GM18909 (cell line): ENCODE data around the gene PRR36.

ENCODE experiments used
- ATAC-seq: cut with Tn5 transposase; IDR thresholded peaks from one replicate; pipeline ENCODE4 v1.9.1; 2021; ENCODE audit warnings: mild to moderate bottlenecking; ENCODE audit not compliant: unreplicated experiment, poor library complexity

Gene PRR36

DNA sequence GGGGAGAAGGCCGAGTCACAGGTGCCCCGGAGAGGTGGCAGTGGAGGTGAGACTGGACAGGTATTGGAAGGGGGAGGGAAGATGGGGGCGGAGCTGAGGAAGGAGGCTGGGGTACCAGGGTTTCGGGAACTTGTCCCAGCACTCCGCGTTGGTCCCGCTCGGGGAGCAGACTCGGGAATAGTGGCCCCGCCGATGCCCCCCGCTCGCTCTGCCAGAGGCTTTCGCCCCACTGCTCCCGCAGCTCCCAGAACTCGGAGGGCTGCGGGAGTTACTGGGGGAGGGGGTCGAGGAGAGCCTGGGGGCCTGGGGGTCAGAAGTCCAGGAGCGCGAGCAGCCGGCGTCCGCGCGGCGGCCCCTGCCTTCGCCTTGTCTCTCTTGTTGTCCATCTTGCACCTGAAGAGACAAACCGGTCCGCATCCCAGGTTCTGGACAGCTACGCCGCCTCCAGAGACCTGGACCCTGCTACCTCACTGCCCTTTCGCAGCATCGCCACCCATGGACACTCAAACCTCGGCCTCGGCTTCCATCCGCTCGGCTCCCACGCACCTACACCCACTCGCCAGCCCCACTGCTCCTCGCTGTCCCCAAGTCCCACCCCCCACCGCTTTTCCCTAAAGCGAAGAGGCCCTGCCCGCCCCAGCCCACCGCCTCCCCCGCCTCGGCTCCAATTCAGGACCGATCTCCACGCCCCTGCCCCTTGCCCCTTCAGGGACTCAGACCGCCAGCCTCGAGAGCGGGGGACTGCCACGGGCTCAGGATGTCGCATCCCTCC lies 700 bp downstream of the PRR36 start:
- ATAC-seq, result no peak

DNA sequence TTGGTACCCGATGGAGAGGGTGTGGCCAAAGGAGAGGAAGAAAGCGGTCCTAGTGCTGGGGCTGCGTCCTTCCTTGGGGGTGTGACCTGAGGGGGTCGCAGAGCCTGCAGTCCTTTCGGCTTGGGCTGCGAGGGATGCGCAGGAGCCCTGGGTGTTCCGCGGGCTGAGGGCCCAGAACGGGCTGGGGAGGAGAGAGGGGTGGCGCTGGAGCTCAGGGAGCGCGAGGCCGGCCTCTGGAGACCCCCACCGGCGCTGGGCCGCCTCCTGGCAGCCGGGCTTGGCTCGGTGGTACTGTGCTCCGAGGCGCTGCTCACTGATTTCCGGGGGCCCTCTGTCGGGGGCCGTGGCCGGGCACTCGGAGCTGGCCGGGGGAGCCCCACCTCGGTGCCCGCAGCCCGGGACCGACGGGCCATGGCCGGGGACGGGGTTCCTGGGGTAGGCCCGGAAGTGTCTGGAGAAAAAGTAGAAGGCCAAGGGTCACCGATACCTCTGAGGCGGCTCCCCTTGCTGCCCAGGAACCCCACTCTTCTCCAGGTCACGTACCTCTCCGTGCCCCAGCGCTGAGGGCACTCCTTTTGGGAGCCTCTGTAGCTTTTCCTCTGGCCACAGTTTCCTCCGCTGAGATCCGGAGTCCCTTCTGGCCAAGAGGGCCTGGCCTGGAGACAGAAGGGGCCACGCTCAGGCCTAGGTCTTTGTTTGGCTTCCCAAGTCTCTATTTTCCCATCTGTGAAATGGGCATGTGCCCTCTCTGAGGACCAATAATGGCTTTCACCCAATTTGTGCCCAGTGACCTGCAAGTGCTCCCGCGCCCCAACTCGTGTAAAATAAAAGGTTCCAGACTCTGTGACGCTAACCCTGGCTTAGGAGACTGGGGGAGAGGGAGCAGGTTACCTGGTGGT lies 1.6 kb downstream of the PRR36 start:
- no peak for ATAC-seq

DNA sequence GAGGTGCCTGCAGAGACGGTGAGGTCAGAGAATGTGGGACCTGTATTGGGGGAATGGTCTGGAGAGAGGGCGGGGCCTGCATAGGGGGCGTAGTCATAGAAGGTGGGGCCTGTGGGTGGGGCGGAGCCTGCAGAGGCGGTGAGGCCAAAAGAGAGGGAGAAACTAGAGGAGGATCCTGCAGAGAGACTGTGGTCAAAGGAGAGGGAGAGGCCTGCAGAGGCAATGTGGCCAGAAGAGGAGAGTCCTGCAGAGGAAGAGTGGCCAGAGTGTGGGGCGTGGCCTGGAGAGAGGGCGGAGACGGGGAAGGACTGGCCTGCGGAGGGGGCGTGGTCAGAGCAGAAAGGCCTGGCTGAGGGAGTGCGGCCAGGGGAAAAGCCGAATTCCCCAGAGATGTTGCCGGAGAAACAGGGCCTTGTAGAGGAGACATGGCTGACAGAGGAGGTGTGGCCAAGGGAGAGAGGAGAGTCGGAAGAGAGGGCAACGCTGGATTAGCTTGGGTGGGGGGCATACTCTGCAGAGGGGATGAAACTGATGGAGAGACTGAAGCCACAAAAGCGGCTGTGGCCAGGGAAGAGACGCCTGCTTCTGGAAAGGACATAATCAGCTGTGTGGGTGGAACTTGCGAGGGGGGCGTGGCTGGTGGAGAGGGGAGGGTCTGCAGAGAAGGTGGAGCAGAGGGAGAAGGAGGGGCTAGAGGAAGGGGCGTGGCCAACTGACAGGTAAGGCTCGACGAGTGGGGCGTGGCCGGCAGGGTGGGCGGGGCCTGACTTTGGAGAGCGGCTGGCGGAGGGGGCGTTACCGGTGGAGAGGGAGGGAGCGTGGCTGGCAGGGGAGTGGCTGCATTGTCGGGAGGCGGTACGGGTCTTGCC lies 2.5 kb downstream of the PRR36 start:
- no peak for ATAC-seq

DNA sequence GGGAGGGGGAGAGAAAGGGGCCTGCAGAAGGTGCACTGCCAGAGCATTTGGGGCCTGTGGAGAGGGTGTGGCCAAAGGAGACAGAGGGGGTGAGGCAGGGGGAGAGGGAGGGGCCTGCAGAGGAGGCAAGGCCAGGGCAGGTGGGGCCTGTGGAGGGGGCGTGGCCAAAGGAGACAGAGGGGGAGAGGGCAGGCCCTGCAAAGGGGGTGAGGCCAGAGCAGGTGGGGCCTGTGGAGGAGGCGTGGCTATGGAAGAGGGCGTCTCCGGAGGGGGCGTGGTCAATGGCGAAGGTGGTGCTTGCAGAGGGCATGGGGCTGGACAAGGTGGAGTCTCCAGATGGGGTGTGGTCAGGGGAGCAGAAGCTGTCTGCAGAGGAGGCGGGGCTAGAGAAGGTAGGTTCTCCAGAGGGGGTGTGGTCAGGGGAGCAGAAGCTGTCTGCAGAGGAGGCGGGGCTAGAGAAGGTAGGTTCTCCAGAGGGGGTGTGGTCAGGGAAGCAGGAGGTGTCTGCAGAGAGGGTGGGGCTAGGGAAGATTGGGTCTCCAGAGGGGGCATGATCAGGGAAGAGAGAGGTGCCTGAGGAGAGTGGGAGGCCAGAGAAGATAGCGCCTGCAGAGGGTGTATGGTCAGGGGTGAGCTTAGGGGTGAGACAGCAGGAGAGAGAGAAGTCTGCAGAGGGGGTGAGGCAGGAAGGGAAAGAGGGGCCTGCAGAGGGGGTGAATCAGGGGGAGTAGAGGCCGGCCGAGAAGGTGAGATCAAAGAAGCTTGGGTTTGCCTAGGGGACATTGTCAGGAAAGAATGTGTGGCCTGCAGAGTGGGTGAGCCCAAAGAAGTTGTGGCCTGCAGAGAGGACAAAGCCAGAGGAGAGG lies 3.4 kb downstream of the PRR36 start:
- ATAC-seq, result no peak

DNA sequence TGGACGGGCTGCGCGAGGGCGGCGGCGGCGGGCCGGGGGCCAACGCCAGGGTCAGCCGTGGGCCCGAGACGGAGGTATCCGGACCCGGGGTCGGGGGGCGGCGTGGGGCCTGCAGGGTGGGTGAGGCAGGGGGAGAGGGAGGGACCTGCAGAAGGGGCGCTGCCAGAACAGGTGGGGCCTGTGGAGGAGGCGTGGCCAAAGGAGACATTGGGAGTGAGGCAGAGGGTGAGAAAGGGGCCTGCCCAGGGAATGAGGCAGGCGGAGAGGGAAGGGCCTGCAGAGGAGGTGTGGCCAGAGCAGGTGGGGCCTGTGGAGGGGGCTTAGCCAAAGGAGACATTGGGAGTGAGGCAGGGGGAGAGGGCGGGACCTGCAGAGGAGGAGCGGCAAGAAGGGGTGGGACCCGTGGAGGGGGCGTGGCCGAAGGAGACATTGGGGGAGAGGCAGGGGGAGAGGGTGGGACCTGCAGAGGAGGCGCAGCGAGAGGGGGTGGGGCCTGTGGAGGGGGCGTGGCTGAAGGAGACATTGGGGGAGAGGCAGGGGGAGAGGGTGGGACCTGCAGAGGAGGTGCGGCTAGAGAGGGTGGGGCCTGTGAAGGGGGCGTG lies 4.2 kb downstream of the PRR36 start:
- no peak for ATAC-seq

DNA sequence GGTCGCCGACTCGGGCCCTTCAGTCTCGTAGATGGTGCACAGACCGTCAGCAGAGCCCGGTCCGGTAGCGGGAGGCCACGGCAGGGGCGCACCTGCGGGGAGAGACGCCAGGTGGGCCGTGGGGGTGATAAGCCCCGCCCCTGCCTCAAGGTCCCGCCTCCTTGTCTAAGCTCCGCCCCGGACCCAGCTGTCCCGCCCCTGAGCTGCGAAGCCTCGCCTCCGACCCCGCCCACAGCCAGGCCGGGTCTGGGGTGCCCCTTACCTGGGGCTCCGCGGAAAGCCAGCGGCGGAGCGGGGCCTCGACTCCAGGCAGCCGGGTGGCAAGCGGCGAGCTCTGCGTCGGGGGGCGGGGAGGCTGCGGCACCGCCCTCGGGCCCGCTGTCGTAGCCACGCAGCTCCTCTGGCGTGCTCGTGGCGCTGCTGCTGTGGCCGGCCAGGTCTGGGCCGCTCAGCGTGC lies 4.7 kb downstream of the PRR36 start:
- ATAC-seq, result peak; percentile 53

DNA sequence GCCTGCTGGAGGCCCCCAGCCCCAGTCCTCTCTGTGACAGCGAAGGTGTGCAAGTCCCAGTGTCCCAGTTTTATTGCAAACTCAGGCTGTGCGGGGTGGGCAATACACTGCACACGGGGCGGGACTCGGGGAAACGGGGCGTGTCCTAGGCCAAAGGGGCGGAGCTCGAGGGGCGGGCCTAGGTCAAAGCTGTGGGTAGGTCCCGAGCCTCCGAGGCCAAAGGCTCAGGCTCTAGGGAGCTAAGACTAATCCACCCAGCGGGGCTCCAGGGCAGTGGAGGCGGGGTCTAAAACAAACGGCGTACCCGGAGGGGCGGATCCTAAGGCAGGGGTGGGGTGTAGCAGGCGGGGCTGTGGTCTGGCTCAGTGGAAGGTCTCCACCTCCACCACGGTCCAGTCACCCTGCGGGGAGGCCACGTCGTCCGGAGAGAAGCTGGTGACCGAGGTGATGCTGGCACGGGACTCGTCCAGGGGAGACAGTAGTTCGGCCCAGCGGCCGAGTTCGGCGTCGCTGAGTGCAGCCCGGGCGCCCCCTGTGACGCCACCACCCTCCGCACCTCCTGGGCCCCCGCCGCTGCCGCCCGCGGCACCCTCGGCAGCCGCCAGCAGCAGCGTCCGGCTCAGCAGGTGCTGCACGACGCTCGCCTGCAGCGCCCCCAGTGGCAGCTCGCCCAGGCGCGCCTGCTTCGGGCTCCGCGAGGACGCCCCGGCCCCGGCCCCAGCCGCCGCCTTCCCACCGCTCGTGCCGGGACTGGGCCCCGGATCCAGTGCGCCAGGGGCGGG lies 5.3 kb downstream of the PRR36 start:
- peak; percentile 71 for ATAC-seq

DNA sequence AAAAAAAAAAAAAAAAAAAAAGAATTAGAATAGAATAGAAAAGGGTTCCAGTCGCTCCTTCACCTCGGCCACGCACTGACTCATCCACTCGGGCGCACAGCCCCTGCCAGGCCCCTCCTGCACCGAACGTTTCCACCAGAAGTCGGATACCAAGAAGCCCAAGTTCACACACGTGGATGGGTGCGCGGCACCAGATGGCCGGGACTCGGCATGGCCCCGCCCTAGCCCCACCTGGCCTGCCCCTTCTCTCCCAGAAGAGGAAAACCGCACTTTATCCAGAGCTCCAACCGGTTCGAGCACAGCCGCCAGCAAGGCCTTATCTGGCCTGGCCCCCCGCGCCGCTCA lies 5.9 kb downstream of the PRR36 start:
- ATAC-seq, result no peak

DNA sequence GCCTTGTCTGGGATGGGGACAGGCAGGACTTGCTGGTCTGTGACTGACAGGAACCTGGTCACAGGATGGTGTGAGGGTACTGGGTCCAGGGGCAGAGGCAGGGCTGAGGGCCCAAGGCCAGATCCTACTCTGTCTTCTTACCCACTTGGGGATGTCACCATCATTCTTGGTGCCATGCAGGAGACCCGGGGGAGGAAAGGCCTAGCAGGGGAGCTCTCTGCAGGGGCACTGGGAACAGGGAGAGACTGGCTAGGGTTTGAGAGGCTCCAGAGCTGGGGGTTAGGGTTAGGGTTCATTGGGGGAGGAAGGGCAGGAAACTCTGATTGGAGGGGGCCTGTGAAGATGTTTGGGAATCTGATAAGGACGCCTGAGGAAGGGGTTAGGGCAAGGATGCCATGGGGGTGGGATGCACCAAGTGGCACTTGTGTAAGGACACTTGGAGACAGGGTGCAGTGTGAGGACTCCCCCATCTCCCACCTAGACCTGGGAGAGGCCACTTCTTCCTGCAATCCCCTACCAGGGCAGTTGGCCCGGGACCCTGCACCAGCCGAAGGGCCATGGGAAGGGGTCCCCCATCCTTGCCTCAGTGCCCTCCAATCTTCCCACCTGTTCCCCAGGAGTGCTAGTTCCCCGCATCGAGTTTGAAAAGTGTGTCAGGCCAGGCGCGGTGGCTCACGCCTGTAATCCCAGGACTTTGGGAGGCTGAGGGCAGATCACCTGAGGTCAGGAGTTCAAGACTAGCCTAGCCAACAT lies 6.9 kb downstream of the PRR36 start:
- no peak for ATAC-seq

DNA sequence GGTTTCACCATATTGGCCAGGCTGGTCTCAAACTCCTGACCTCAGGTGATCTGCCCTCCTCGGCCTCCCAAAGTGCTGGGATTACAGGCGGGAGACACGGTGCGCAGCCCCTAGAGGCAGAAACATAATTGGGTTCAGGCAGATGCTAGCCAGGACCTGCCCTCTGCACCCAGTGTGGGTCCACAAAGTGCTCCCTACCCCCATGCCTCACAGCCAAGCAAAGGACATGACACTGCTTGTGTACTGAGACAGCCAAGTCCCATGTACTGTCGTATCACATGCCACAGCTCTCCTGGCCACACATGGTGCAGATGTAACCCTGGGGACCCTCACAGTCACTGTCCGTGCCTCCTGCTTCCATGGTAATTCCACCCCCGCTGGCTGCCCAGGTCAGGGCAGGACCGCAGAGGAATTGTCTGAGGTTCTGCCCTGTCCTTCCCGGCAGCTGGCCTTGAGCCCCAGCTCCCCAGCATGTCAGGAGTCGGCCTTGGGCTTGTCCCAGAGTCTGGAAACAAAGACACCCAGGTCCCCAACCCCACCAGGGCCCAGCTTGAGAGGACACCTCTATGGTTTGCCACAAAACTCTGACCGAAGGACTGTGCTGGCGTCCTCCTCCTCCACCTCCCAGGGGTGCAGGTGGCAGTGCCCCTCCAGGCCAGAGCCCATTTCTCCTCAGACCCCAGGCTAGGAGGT lies 7.6 kb downstream of the PRR36 start:
- ATAC-seq, result no peak

DNA sequence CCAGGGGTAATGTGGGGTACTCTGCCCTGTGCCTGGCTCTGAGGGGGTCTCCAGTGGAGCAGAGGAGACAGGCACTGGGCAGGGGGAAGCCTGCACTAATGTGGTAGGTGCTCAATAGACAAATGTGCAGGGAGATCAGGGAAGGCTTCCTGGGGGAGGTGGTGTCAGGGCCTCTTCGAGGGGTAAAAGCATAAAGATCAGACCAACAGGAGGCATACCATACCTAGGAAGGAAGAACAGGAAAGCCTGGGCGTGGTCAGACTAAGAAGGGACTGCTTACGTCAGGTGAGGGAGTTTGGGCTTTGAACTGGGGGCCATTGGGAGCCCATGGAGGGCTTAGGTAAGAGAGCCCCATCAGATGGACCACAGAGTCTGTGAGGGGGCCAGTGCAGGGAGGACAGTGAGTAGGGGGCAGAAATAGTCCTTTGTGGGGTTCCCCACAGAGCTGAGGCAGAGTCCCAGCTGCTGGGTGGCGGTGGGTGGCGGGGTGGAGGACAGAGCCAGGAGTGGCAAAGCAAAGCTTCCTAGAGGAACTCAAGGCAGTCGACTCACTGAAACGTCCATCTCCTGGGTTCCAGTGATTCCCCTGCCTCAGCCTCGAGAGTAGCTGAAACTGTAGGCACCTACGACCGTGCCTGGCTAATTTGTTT lies 8.8 kb downstream of the PRR36 start:
- no peak for ATAC-seq

DNA sequence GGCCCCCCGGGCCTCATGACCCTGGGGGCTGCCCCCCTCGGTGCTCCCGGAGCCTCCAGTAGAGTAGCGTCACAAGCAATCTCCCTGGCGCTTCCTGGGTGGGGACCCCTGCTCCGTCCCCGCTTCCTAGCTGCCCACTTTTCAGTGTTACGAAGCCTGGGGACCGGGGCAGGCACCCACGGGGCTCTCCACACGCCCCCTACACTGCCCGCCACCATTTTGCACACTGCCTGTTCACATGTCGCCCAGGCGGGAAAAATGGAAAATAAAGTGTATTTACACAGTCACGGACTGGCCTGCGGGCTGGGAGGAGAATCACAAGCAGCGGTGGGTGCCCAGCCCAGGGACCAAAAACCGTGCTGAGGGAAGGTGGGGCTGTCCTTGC lies 9.5 kb downstream of the PRR36 start:
- ATAC-seq, result no peak

DNA sequence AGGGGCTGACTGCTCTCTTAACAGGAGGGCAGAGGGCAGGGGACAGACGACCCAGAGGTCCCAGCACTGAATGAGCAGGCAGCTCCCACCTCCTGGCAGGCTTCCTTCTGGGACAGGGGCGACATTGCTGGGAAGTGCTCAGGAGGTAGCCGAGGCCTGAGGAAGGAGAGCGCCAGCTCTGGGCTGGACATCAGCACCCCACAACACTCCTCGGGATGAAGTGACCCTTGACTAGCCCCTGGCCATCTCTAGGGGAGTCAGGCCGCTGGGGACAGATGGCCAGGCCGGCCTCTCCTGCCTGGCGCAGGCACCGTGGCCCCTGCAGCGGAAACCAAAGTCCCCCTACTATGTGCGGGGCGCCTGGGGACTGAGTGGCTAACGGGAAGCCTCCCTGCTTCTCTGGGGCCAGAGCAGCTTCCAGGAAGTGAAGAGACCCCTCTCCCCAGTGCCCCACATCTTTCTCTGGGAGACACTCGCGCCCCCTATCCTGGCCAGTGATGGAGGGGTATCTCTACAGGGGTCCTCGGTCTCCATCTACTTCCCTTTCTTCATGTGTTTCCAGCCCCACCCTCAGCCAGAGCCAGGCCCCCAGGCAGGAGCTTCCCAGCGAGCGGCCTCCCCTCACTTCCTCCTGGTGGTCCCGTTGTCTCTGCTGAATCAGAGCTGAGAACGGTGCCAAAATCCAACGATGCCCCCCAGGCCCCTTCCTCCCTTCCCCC lies 10.1 kb downstream of the PRR36 start:
- no peak for ATAC-seq

DNA sequence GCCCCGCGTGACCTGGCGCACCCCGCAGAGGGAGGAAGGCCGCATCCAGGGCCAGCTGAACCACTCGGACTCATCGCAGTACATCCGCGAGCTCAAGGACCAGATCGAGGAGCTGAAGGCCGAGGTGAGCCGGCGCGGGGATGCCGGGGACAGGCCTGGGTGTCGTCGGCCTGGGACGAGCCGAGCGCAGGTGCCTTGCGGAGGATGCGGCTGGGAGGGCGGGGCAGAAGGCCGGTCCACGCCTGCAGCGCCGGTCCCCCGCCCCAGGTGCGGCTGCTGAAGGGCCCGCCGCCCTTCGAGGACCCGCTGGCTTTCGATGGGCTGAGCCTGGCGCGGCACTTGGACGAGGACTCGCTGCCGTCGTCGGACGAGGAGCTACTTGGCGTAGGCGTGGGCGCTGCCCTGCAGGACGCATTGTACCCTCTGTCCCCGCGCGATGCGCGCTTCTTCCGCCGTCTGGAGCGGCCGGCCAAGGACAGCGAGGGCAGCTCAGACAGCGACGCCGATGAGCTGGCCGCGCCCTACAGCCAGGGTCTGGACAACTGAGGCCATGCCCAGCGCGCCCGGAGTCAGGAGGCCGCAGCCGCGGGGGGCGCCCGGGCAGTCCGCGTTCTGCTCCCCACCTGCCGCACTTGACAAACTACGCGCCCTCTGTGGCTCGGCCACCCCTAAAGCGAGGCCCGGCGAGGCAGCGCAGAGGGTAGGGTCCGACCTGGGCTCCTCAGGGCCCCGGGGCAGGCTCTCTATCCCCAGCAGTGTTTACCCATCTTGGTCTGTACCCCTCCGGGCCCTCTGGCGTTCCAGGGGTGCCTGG lies 10.8 kb downstream of the PRR36 start:
- no peak for ATAC-seq

DNA sequence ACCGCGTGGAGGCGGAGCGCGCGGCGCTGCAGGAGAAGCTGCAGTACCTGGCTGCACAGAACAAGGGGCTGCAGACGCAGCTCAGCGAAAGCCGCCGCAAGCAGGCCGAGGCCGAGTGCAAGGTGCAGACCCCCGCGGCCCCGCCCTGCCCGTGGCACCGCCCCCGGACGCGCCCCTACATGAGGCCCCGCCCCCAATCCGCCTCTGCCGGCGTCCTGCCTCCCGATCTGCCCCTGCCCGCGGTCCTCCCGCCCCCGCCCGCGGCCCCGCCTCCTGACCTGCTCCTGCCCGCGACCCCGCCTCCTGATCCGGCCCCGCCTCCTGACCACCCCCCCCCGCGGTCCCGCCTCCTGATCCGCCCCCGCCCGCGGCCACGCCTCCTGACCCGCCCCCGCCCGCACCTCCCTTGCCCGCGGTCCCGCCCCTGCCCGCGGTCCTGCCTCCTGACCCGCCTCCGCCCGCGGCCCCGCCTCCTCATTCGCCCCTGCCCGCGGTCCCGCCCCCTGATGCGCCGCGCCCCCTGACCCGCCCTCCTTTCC lies 11.7 kb downstream of the PRR36 start:
- no peak for ATAC-seq
